IPS-NIHi7 (cell line): ENCODE data around the gene PKP3.
A peak's percentile ranks its signal among the peaks of the same experiment; 100 is the strongest.
"Not testable (repeated sequence)": the region's sequence is repeated elsewhere in the genome, so short reads cannot be mapped to it uniquely, and the experiment has no call there.

ENCODE experiments used
- DNase-seq: peaks from one replicate; pipeline ENCODE4 v3.0.0; 2012; ENCODE audit warnings: mixed read lengths; ENCODE audit errors: extremely low spot score

The PKP3 gene

GRCh38 chr11:395866-396265 lies 1.9 kb downstream of the PKP3 start:
- DNase-seq: no peak

DNA sequence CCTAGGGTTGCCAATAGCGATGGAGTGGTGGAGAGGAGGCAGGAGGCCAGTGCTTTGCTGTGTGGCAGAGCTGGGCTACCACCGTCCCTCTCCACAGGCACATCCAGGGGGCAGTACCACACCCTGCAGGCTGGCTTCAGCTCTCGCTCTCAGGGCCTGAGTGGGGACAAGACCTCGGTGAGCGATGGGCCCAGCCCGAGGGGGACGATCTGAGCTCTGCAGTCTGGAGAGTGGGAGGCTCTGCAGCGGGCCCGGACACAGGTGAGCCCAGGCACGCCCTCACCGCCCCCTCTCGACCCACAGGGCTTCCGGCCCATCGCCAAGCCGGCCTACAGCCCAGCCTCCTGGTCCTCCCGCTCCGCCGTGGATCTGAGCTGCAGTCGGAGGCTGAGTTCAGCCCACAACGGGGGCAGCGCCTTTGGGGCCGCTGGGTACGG lies 2.5 kb downstream of the PKP3 start:
- DNase-seq: peak; percentile 50

- DNase-seq: no peak
These were observed 3.0 kb downstream of the PKP3 start for GRCh38 chr11:396948-397548.

DNA sequence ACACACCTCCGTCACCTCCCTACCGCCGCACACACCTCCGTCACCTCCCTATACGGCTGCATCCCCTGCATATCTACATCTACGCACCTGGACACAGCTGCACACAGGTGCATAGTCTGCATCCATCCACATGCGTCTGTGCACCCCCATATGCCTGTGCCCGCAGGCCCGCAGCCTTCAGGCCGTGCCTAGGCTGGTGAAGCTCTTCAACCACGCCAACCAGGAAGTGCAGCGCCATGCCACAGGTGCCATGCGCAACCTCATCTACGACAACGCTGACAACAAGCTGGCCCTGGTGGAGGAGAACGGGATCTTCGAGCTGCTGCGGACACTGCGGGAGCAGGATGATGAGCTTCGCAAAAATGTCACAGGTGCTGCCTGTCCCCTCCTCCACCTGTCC lies 4.8 kb downstream of the PKP3 start:
- DNase-seq: no peak

- no peak for DNase-seq
These were observed 5.8 kb downstream of the PKP3 start for GRCh38 chr11:399731-400211.

DNA sequence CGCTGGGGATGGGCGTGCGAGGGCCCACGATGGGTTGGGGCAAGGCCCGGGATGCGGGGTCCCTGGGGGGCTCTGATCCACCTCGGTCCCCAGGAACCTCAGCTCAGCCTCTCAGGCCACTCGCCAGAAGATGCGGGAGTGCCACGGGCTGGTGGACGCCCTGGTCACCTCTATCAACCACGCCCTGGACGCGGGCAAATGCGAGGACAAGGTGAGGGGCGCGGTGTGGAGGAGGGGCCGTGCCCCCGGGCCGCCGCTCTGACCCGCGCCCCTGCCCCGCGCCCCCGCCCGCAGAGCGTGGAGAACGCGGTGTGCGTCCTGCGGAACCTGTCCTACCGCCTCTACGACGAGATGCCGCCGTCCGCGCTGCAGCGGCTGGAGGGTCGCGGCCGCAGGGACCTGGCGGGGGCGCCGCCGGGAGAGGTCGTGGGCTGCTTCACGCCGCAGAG lies 6.3 kb downstream of the PKP3 start:
- no peak for DNase-seq

DNA sequence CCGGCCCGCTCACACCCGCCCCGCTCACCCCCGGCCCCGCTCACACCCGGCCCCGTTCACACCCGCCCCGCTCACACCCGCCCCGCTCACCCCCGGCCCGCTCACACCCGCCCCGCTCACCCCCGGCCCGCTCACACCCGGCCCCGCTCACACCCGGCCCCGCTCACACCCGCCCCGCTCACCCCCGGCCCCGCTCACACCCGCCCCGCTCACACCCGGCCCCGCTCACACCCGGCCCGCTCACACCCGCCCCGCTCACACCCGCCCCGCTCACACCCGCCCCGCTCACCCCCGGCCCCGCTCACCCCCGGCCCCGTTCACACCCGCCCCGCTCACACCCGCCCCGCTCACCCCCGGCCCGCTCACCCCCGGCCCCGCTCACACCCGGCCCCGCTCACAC lies 7.2 kb downstream of the PKP3 start:
- not testable (repeated sequence) for DNase-seq

- DNase-seq: no peak
These were observed 9.2 kb downstream of the PKP3 start for GRCh38 chr11:403021-403760.

- DNase-seq: no peak
These were observed 9.9 kb downstream of the PKP3 start for GRCh38 chr11:403761-404431.

DNA sequence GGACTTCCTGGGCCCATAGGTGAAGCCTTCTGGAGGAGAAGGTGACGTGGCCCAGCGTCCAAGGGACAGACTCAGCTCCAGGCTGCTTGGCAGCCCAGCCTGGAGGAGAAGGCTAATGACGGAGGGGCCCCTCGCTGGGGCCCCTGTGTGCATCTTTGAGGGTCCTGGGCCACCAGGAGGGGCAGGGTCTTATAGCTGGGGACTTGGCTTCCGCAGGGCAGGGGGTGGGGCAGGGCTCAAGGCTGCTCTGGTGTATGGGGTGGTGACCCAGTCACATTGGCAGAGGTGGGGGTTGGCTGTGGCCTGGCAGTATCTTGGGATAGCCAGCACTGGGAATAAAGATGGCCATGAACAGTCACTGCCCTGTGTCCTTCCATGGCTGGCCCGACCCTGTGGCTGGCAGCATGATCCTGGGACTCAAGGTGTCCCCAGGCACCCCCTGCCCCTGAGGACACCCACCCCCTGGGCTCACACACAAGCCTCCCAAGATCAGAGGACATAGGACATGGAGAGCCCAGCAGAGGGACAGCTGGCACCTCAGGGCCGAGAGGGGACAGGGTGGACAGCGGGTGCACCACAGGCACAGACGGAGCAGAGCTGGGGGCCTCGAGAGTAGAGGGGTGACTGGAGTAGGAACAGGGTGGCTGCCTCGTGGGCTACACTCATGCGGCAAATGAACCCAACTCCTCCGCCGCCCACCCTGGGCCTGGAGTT lies 10.7 kb downstream of the PKP3 start:
- no peak for DNase-seq

- DNase-seq: no peak
These were observed 11.4 kb downstream of the PKP3 start for GRCh38 chr11:405323-405953.

DNA sequence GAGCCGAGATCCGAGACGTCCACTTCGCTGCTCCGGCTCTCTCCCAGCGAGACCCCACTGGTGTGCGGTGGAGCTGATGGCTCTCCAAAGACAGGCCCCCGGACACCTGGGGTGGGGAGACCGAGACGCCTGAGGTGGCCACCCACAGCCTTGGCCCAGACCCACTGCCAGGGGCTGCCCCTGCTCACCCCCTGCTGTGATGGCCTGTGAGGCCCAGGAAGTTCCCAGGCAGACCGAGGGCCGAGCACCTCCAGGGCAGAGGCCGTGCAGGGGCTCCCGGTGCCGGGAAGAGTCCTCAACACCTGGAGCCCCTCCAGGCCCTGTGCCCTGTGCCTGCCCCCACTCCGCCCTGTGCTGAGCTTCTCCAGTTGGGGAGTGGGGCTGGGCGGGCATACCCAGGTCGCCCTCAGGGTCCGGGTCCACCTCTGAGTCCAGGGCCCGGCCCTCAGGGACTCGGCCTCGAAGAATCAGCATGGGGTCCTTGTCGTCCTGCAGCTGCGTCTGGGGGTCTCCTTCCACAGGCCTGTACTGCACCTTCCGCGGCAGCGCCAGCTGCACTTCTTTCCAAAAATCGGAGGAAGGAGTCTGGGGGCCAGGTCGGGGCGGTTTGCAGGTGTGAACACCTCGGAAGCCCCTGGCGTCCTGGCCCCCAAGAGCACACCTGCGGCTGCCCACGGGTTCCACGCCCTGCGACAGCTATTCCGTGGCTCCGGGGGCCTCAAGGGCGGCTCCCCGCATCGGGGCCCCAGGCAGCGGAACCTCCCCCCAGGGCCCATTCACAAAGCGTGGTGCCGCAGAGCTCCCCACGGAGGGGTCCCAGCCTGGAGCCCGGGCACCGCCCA lies 12.2 kb downstream of the PKP3 start:
- DNase-seq: no peak

GRCh38 chr11:406796-407650 lies 13.0 kb downstream of the PKP3 start:
- DNase-seq: peak; percentile 93

DNA sequence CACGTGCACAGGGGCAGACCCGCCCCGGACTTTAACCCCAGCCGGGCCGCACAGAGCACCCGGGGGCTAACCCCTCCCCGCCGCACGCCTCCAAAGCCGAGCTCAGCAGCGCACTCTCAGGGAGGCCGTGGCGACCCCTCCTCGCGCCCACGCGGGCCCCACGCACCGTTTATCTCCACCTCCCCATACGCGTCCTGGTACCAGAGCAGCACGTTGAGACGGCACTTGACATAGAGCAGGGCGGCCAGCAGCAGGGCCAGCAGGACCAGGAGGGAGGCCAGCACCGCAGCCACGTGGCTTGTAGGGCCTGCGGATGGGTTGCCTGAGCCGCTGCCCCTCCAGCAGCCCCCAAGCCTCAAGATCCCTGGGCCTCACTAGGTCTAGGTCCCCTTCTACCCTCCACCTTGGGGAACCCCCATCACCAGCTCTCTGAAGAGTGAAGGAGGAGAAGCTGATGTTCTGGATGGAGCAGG lies 13.7 kb downstream of the PKP3 start:
- DNase-seq: no peak

GRCh38 chr11:408154-409007 lies 14.4 kb downstream of the PKP3 start:
- DNase-seq: no peak

GRCh38 chr11:409008-409599 lies 15.1 kb downstream of the PKP3 start:
- DNase-seq: no peak

GRCh38 chr11:409600-410483 lies 15.8 kb downstream of the PKP3 start:
- no peak for DNase-seq
